ENCODE measurements around the gene RPS3.

The RPS3 gene

GRCh38 chr11:75445315-75445953 lies 46.1 kb downstream of the RPS3 start:
- TF ChIP-seq GATA2 (IDR thresholded peaks at IDR 0.05; ENCODE audit: low read depth, low read length) (no peak), GATA3 (IDR thresholded peaks at IDR 0.05; ENCODE audit: low read depth, low read length) (no peak)

GRCh38 chr11:75447415-75447814 lies 48.1 kb downstream of the RPS3 start:
- TF ChIP-seq GATA3 (IDR thresholded peaks at IDR 0.05; ENCODE audit: low read depth, low read length) (no peak), GATA2 (IDR thresholded peaks at IDR 0.05; ENCODE audit: low read depth, low read length) (no peak)

GRCh38 chr11:75449271-75449670 lies 50.0 kb downstream of the RPS3 start:
- TF ChIP-seq GATA2 (IDR thresholded peaks at IDR 0.05; ENCODE audit: low read depth, low read length) (no peak), GATA3 (IDR thresholded peaks at IDR 0.05; ENCODE audit: low read depth, low read length) (no peak)

GRCh38 chr11:75449776-75450175 lies 50.5 kb downstream of the RPS3 start:
- TF ChIP-seq GATA3 (IDR thresholded peaks at IDR 0.05; ENCODE audit: low read depth, low read length) (no peak), GATA2 (IDR thresholded peaks at IDR 0.05; ENCODE audit: low read depth, low read length) (no peak)

GRCh38 chr11:75450236-75450635 lies 50.9 kb downstream of the RPS3 start:
- TF ChIP-seq GATA3 (IDR thresholded peaks at IDR 0.05; ENCODE audit: low read depth, low read length), result no peak
- no peak for TF ChIP-seq GATA2 (IDR thresholded peaks at IDR 0.05; ENCODE audit: low read depth, low read length)

- TF ChIP-seq GATA3 (IDR thresholded peaks at IDR 0.05; ENCODE audit: low read depth, low read length) (no peak), GATA2 (IDR thresholded peaks at IDR 0.05; ENCODE audit: low read depth, low read length) (no peak)
Observed at GRCh38 chr11:75450826-75451821, 51.8 kb downstream of the RPS3 start.

GRCh38 chr11:75453916-75454655 lies 54.8 kb downstream of the RPS3 start:
- no peak for TF ChIP-seq GATA2 (IDR thresholded peaks at IDR 0.05; ENCODE audit: low read depth, low read length)

- TF ChIP-seq GATA3 (IDR thresholded peaks at IDR 0.05; ENCODE audit: low read depth, low read length) (no peak), GATA2 (IDR thresholded peaks at IDR 0.05; ENCODE audit: low read depth, low read length) (no peak)
Observed at GRCh38 chr11:75454987-75455386, 55.7 kb downstream of the RPS3 start.
